ENCODE data around the gene L3MBTL1. TPM values are rescaled to one million over a fixed set of nuclear protein-coding genes. Genes with fewer than 3 reads are reported as not detected.

The L3MBTL1 gene
- 2.4 and 4.5 TPM in 2 replicates for total RNA-seq

DNA sequence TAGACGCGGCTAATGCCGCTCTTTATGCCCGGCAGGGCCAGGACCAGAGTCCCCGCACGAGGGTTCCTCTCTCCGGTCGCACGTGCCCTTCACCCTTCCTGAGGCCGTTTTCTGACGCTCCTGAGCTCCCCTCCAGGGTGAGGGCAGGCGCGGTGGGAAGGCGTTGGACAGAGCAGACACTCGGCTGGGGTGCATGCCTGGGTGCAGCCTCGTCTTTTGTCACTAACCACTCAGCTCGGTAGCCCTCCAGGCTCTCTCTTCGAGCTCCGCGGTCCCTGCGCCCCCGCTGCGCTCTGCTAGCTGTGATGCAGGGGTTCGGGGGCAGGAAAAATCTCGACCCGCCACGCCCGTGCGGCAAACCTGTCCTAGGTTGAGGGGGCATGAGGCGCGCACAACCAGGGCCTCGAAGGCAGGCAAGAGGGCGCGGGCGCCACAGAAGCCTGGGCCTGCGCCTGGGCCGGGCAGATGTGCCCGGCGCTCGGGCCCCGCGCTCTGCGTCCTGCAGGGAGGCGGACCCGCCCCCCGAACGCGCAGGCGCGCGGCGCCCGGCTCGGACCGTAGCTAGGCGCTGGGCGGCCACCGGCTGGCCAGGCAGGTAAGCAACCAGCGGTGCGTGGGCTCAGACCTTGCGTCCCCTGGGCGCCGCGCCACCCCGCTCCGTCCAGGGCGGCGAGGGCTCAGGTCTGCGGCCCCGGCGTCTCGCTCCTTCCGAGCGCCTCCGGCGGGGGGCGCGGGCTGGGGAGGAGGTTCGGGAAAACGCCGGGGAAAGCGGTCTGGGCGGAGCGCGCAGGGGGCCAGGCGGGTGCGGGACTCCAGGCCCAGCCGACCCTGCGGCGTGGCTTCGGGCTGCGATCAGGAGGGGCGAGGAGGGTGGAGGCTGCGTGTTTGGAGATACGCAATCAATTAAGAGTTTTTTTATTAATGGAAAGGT, at the start of gene L3MBTL1:
Gene L3MBTL1 (plus strand): TSS at position 548 of the 931 bp plus-strand sequence. CDS start 5,807 bp downstream, outside the sequence.

GRCh38 chr20:43558412-43559146, 51.1 kb downstream of the L3MBTL1 start, which contains the start of gene SGK2:
TSS of gene SGK2 (plus strand) at chr20:43559027. CDS start at chr20:43566496, 7,469 bp downstream.

DNA sequence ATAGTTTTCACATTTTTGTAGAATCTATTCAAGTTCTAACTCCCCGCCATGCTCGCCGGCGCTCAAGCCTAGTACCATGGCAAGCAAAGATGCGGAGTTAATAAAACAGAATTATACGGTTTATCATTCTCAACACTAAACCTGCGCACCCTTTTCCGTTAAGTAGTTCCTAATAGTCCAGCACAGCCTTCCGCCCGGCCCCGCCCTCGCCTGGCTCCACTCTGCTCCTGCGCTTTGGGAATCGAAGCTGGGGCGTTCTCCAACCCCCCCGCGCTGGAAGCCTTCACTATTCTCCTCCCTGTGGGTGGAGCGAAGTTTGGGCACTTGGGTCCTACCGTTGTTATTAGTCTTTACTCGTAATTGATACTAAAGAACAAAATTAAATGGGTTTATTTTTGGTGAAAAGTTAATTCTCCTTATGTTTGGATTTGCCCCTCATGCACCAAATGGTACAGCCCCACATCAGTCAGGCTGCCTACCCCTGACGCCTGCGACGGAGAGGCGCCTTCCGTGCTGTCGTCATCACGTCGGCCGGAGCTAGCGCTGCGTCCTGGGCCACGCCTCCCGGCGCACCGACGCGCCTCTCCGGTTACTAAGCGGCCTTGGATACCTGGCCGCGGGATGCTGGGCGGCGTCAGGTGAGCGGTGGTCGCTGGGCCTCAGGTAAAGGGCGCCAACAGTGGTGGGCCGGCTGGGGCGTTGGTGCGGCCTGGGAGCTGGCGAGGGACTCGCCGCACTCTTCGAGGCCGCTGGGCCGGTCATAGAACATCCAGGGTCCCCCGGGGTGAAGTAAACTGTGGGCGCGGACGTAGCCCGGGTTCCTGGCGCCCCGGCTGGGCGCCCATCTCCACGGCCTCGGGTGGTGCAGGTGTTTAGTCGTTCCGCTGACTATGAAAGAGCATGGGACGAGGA, 83.2 kb downstream of the L3MBTL1 start, which contains the start of gene IFT52:
Gene IFT52 (plus strand): TSS at position 546 of the 912 bp plus-strand sequence. CDS start 3,762 bp downstream, outside the sequence.

Other genes with a start within 250 kb of the L3MBTL1 start
- gene SRSF6, start 49.8 kb upstream of the L3MBTL1 start, total RNA-seq: 47.9 and 49.8 TPM in 2 replicates
- gene SGK2, start 51.3 kb downstream of the L3MBTL1 start, total RNA-seq: not detected in 2 replicates
- 26.1 and 28.1 TPM in 2 replicates for gene IFT52, start 83.2 kb downstream of the L3MBTL1 start, total RNA-seq
- gene MYBL2, start 159.4 kb downstream of the L3MBTL1 start, total RNA-seq: 44.2 and 54.1 TPM in 2 replicates
- gene GTSF1L, start 219.3 kb downstream of the L3MBTL1 start, total RNA-seq: not detected in 2 replicates

Measured in bronchus fibroblast of lung (primary cell).